ENCODE results near the gene RIMKLA.

GRCh38 chr1:42381280-42381673, 685 bp downstream of the RIMKLA start:
- TF ChIP-seq POLR2A (IDR thresholded peaks at IDR 0.05; ENCODE audit: low read depth, low read length) (no peak), POLR2AphosphoS5 (IDR thresholded peaks at IDR 0.05; ENCODE audit: low read depth, low read length) (no peak)
